ENCODE data around the gene MTURN. TPM values are rescaled to one million over a fixed set of nuclear protein-coding genes. Genes with fewer than 3 reads are reported as not detected.

MTURN gene
- total RNA-seq, 1 donor = 2.6 TPM

DNA sequence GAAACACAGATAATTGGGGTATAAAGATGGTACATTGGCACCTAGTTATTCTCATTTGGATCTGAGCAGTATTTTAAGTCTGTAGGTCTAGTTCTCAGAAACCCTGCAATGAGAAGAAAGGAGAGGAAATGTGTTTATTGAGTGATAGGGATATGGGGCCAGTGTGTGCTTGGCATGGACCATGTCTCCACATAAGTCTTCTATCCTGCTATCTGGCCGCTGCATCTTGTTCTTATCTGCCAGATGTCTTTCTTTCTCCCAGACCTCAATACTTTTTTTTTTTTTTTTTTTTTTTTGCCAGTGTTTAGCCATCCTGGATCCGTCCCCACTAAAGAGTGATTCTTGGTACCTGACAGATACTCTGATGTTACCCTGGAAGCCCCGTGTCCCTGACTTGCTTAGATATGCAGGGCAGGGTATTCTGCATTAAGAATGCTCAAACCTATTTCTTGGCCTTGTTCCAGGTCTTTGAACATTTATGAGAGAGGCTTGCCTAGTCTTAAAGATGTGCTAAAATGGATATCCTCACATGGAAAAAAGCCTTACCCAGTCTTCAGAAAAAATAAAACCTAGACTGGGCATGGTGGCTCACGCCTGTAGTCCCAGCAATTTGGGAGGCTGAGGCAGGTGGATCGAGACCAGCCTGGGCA, 10.0 kb downstream of the MTURN start:
- DNase-seq (ENCODE audit: low read depth) = no peak
- no peak overlapping the region for H3K4me3 ChIP-seq (ENCODE audit: low read depth, low read length)
- TF ChIP-seq, protein P1, sequence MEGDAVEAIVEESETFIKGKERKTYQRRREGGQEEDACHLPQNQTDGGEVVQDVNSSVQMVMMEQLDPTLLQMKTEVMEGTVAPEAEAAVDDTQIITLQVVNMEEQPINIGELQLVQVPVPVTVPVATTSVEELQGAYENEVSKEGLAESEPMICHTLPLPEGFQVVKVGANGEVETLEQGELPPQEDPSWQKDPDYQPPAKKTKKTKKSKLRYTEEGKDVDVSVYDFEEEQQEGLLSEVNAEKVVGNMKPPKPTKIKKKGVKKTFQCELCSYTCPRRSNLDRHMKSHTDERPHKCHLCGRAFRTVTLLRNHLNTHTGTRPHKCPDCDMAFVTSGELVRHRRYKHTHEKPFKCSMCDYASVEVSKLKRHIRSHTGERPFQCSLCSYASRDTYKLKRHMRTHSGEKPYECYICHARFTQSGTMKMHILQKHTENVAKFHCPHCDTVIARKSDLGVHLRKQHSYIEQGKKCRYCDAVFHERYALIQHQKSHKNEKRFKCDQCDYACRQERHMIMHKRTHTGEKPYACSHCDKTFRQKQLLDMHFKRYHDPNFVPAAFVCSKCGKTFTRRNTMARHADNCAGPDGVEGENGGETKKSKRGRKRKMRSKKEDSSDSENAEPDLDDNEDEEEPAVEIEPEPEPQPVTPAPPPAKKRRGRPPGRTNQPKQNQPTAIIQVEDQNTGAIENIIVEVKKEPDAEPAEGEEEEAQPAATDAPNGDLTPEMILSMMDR (IDR thresholded peaks at IDR 0.05; ENCODE audit: insufficient read depth, low read depth, low read length) = no peak

DNA sequence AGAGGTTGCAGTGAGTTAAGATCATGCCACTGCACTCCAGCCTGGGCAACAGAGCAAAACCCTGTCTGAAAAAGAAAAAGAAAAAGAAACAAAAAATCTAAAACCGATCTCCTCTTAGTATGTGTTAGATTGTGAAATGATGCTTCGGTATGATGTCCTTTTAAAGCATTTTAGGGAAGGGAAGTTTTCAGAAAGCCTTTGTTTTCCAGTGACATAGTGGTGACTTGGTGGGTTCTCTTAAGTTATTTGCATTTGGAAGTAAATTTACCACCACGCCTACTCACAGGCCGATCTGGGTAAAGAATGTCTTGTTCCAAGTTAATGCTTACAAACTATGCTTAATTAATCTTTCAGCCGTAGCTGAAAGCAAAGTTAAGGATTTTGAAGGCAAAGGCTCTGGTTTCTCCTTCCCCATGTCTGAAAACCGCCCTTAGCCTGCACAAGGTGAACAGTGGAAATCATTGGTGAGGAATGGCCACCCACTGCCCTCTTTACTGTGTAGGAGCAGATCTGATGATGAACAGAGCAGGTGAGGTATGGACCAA, 10.7 kb downstream of the MTURN start:
- TF ChIP-seq, protein P1 (IDR thresholded peaks at IDR 0.05; ENCODE audit: insufficient read depth, low read depth, low read length) = no peak
- no peak overlapping the region for H3K4me3 ChIP-seq (ENCODE audit: low read depth, low read length)
- DNase-seq (ENCODE audit: low read depth) = no peak

- H3K4me3 ChIP-seq (ENCODE audit: low read depth, low read length) = no peak overlapping the region
- no peak for DNase-seq (ENCODE audit: low read depth)
- TF ChIP-seq, protein P1 (IDR thresholded peaks at IDR 0.05; ENCODE audit: insufficient read depth, low read depth, low read length) = no peak
Observed at GRCh38 chr7:30146127-30146612, 11.4 kb downstream of the MTURN start.

DNA sequence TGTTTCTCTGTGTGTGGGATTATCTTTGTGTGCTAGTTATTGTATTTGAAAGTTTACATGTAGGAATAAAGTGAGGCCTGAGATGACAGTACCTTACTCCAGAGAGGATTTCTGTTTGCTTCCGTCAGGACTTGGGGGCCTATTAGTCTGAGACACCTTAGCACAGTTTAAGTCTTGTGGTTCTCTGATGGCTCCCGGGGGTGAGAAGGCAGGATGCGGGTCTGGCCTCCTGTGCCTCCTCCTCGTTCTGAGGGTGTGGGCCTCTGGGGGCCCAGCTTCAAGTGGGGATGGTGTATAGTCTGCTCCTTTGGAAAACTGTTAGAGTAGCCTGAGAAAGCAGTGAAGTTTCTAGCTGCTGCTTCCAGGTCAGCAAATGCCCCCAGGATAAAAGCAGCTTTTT, 12.4 kb downstream of the MTURN start:
- no peak for DNase-seq (ENCODE audit: low read depth)
- TF ChIP-seq, protein P1 (IDR thresholded peaks at IDR 0.05; ENCODE audit: insufficient read depth, low read depth, low read length) = no peak
- H3K4me3 ChIP-seq (ENCODE audit: low read depth, low read length) = no peak overlapping the region

DNA sequence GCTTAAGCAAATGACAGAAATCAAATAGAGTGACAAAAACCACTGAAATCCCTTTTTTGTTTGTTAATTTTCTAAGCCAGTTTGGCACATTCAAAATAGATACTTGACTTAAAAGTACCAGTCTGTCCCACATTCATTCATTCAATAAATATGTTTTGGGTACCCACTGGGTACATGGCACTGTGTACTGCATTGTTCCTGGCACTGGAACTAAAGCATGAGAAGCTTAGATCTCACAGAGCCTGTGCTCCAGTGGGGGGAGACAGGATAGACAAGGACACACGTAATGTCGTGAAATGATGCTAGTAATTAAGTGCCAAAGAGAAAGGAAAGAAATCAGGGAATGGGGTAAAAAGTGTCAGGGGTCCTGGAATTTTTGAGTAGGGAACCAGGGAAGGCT, 13.0 kb downstream of the MTURN start:
- H3K4me3 ChIP-seq (ENCODE audit: low read depth, low read length) = no peak overlapping the region
- DNase-seq (ENCODE audit: low read depth) = no peak
- TF ChIP-seq, protein P1 (IDR thresholded peaks at IDR 0.05; ENCODE audit: insufficient read depth, low read depth, low read length) = no peak

DNA sequence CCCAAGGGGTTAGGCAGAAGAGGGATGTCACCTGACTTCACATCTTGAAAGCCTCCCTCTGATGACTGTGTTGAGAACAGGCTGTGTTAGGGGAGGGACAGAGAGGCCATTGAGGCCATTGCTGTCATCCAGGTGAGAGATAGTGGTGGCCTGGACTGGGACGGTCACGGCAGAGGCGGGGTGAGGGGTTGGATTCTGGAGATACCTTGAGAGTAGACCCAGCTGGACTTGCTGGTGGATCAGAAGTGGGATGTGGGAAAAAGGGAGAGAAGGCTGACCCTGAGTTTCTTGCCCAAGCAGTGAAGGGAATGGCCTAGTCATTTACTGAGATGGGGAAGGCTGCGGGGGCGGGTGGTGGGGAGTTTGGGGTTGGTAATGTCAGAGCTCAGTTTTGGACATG, 13.6 kb downstream of the MTURN start:
- TF ChIP-seq, protein P1 (IDR thresholded peaks at IDR 0.05; ENCODE audit: insufficient read depth, low read depth, low read length) = no peak
- no peak for DNase-seq (ENCODE audit: low read depth)
- no peak overlapping the region for H3K4me3 ChIP-seq (ENCODE audit: low read depth, low read length)

Measured in fibroblast of villous mesenchyme (primary cell).